OCI-LY1 (cell line): ENCODE measurements around the gene KRT6B.

Experiments
- EZH2 ChIP-seq: fragments of 200-600 bp; sonication (generic), shearing (Covaris generic); IDR thresholded peaks from 2 replicates; pipeline ENCODE4 v1.8.0; 2017; ENCODE audit warnings: borderline replicate concordance, mixed run types, mild to moderate bottlenecking, antibody characterized with exemption, low read length, moderate library complexity, mixed read lengths
- TF ChIP-seq, protein P1 (sequence below): fragments of 200-600 bp; sonication (generic), shearing (Covaris generic); IDR thresholded peaks from 2 replicates; pipeline ENCODE4 v1.5.1; 2017; ENCODE audit warnings: mild to moderate bottlenecking, antibody characterized with exemption, low read length, moderate library complexity, mixed read lengths

DNA sequence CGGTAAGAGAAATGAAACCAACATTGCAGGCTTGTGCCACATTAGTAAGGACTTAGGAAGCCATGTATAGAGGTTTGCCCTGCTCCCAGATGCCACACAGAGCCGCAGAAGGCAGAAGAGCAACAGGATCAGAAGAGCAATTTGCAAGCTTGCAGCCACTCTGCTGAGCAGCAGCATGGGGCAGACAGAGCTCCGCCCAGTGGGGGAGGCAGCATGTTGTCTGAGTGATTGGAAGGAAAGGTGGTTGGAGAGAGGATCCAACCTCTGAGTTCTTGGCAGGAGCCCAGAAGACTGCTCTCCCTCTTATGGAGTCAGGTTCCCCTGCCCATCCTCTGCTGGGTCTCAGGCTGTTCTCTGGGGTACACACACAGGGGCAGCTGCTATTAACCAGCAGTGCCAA, 43.4 kb upstream of the KRT6B start:
- TF ChIP-seq, protein P1, sequence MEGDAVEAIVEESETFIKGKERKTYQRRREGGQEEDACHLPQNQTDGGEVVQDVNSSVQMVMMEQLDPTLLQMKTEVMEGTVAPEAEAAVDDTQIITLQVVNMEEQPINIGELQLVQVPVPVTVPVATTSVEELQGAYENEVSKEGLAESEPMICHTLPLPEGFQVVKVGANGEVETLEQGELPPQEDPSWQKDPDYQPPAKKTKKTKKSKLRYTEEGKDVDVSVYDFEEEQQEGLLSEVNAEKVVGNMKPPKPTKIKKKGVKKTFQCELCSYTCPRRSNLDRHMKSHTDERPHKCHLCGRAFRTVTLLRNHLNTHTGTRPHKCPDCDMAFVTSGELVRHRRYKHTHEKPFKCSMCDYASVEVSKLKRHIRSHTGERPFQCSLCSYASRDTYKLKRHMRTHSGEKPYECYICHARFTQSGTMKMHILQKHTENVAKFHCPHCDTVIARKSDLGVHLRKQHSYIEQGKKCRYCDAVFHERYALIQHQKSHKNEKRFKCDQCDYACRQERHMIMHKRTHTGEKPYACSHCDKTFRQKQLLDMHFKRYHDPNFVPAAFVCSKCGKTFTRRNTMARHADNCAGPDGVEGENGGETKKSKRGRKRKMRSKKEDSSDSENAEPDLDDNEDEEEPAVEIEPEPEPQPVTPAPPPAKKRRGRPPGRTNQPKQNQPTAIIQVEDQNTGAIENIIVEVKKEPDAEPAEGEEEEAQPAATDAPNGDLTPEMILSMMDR: no peak
- no peak for TF ChIP-seq EZH2
